Activated CD4-positive, alpha-beta T cell treated with anti-CD3 and anti-CD28 coated beads, Interleukin-2, amount 10 ng/mL, durations not matched to agents 24 days and 14 days (primary cell): Measurements from ENCODE around the gene AGR2. TPM values are rescaled to one million over a fixed set of nuclear protein-coding genes. Genes with fewer than 3 reads are reported as not detected.

Experiments
- DNase-seq: peaks from one replicate; pipeline ENCODE4 v3.0.0; 2022
- H3K27ac Mint-ChIP-seq: one replicate; pipeline ENCODE4 v1.8.0; 2022; ENCODE audit warnings: mild to moderate bottlenecking, mixed read lengths
- H3K27me3 Mint-ChIP-seq: one replicate; pipeline ENCODE4 v1.8.0; 2022; ENCODE audit warnings: mixed read lengths
- H3K36me3 Mint-ChIP-seq: one replicate; pipeline ENCODE4 v1.8.0; 2022; ENCODE audit warnings: low read depth, mild to moderate bottlenecking, mixed read lengths
- H3K4me1 Mint-ChIP-seq: one replicate; pipeline ENCODE4 v1.8.0; 2021; ENCODE audit warnings: mixed read lengths
- H3K4me3 Mint-ChIP-seq: one replicate; pipeline ENCODE4 v1.8.0; 2022; ENCODE audit warnings: mild to moderate bottlenecking, moderate library complexity, mixed read lengths
- H3K9me3 Mint-ChIP-seq: one replicate; pipeline ENCODE4 v1.8.0; 2021; ENCODE audit warnings: mixed read lengths
- intact Hi-C: fragments of 100-400 bp; cut with micrococcal nuclease; formaldehyde crosslinking; loops from one replicate; pipeline ENCODE4 v1.15.1; 2023
- total RNA-seq: library from RNA; stranded (reverse); gene quantifications from 2 replicates; pipeline ENCODE4 v1.2.3, GENCODE V29; 2022

Gene AGR2
- total RNA-seq, 1 donor from 2014 or later, result not detected

DNA sequence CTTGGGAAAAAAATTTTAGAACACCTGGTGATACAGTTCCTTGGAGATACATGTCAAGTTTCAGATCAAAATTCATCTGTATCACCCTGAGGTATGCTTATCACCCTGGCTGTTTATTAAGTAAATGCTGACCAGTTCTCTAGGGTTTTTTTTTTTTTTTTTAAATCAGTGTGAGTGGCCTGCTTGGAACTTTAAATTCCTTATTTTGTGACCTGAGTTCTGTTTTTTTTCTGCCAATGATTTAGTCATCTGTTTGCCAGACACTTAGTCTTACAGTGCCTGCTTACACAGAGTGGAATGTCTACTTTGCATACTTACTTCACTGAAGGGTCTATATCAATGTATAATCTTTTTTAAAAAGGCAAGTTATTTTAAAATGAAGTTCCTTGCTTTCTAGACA lies 49.4 kb downstream of the AGR2 start:
- peaks cover 2% of the 10 kb centered on the region for H3K36me3 Mint-ChIP-seq
- no peak for DNase-seq
- intact Hi-C loops, result loop anchor here (2.0 kb wide), 1 partner anchor 109 kb away; the partner anchor contains the start of gene BZW2
- H3K9me3 Mint-ChIP-seq, result peaks cover 11% of the 10 kb centered on the region
- peaks cover 46% of the 10 kb centered on the region for H3K27me3 Mint-ChIP-seq
- no peak overlapping the region for H3K27ac Mint-ChIP-seq
- H3K4me1 Mint-ChIP-seq, result peaks cover 8% of the 10 kb centered on the region
- no peak overlapping the region for H3K4me3 Mint-ChIP-seq

DNA sequence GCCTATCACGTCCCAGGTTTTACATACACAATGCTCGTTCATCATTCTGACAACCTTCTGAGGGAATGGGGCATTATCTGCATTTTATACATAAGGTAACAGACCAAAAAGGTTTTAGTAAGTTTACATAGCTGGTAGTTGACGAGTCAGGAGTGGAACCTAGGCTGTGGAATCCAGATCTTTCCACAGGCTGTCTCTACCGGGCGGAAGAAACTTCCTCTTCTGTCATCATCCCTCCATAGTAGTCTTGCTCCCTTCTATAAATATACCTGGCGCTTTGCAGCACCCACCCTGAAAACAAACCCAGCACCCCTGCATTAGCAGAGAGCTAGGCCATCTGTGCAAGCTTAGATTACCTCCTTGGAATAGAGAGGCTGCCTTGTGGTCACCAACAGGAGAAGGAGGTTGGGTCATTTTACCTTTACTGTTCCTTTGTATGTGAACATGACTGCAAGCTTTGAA lies 49.9 kb downstream of the AGR2 start:
- Mint-ChIP-seq H3K27me3 (peaks cover 44% of the 10 kb centered on the region), H3K4me3 (peak overlapping the region; percentile 77), H3K9me3 (peaks cover 6% of the 10 kb centered on the region), H3K27ac (no peak overlapping the region), H3K4me1 (peaks cover 8% of the 10 kb centered on the region), H3K36me3 (peaks cover 2% of the 10 kb centered on the region)
- intact Hi-C loops, result loop anchor here (2.0 to 5.0 kb wide), 2 partner anchors 58 to 108 kb away; partner anchors contain the start of gene BZW2
- DNase-seq, result no peak

DNA sequence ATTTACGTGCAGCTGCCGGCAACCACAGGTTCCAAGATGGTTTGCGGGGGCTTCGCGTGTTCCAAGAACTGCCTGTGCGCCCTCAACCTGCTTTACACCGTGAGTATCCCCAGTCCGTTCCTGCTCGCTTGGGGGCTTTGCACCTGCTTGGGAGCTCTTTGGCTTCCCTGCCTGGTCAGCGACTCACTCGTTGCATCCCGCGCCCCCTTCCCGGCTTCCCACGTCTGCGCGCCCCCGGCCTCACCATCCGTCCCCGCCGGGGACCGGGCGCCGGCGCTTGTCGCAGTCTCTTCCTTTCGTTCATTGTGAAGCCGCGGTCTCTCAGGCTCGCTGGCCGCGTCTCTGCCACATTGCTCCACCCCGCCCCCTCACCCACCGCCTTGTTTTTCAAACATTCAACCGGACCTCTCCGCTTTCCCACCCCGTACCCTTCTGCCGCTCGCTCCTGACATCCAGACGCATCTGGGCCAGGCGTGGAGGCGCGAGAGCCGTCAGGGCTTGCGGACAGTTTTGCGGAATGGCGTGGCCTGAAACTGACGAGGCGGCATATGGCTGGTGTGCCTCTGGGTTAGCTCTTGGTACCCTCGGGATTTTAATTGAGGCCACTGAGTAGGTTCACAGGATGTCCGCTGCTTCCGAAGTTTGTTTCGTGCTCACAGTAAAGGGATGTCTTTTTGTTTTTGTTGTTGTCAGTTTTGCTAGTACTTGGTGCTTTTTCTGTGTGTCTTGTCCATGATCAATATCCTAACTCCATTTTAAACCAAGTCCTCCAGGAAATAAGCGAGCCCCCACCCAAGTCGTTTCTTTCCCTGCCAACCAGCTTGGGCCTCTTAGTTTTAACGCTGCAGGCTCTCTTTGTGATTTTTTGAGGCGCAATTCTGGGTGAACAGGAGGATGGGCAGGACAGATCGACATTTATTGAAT lies 50.6 kb downstream of the AGR2 start:
- peaks cover 4% of the 10 kb centered on the region for H3K9me3 Mint-ChIP-seq
- peaks cover 44% of the 10 kb centered on the region for H3K27me3 Mint-ChIP-seq
- intact Hi-C loops, result loop anchor here (2.0 to 5.0 kb wide), 2 partner anchors 57 to 107 kb away; partner anchors contain the start of gene BZW2
- H3K27ac Mint-ChIP-seq, result no peak overlapping the region
- H3K4me1 Mint-ChIP-seq, result peaks cover 8% of the 10 kb centered on the region
- H3K4me3 Mint-ChIP-seq, result peak overlapping the region; percentile 77
- peaks cover 2% of the 10 kb centered on the region for H3K36me3 Mint-ChIP-seq
- DNase-seq, result peak; percentile 67

- H3K36me3 Mint-ChIP-seq, result peaks cover 2% of the 10 kb centered on the region
- H3K27ac Mint-ChIP-seq, result no peak within 1 kb of the TSS
Measured at GRCh38 chr7:16753102-16753931, 51.5 kb downstream of the AGR2 start, which contains the start of gene TSPAN13. Gene TSPAN13, plus strand, starts transcription at chr7:16753755. Its CDS starts 213 bp downstream, at chr7:16753968.

DNA sequence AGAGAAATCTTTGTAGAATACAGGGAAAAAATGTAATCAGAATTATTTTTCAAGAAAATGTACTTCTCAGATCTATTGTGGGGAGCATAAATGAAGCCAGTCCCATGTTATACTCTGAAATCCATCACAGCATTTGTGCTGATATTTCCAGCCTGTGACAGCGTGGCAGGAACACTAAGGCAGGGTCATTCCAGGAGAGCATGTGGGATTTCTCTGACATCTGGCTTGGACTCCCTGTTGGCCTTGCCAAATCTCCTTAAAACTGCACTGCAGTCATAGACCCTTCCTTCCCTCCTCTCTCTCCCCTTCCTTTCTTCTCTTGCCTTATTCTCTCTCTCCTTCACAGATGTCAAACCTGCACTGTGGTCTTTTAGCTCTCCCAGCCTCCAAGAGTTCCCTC lies 57.7 kb downstream of the AGR2 start:
- no peaks in the 10 kb centered on the region for H3K4me1 Mint-ChIP-seq
- no peaks in the 10 kb centered on the region for H3K9me3 Mint-ChIP-seq
- H3K36me3 Mint-ChIP-seq, result no peaks in the 10 kb centered on the region
- H3K4me3 Mint-ChIP-seq, result no peak overlapping the region
- intact Hi-C loops, result no loop called here
- no peak for DNase-seq
- H3K27me3 Mint-ChIP-seq, result peaks cover 10% of the 10 kb centered on the region
- H3K27ac Mint-ChIP-seq, result no peak overlapping the region

More at GRCh38 chr7:16753102-16753931, 51.5 kb downstream of the AGR2 start, which contains the start of gene TSPAN13:
- H3K4me1 Mint-ChIP-seq, result peaks cover 8% of the 10 kb centered on the region
- H3K9me3 Mint-ChIP-seq, result peaks cover 4% of the 10 kb centered on the region
- intact Hi-C loops, result loop anchor here (5.0 kb wide), 1 partner anchor 56 kb away; no protein-coding TSS in a partner anchor
- H3K27me3 Mint-ChIP-seq, result peaks cover 44% of the 10 kb centered on the region
- peak; percentile 90 for DNase-seq
- H3K4me3 Mint-ChIP-seq, result peak within 1 kb of the TSS; percentile 77

GRCh38 chr7:16745645-16746044 lies 59.2 kb downstream of the AGR2 start:
- H3K27me3 Mint-ChIP-seq, result peaks cover 1% of the 10 kb centered on the region
- H3K4me3 Mint-ChIP-seq, result no peak overlapping the region
- DNase-seq, result no peak
- no peaks in the 10 kb centered on the region for H3K9me3 Mint-ChIP-seq
- peaks cover 2% of the 10 kb centered on the region for H3K4me1 Mint-ChIP-seq
- no peak overlapping the region for H3K27ac Mint-ChIP-seq
- intact Hi-C loops, result no loop called here
- H3K36me3 Mint-ChIP-seq, result no peaks in the 10 kb centered on the region

DNA sequence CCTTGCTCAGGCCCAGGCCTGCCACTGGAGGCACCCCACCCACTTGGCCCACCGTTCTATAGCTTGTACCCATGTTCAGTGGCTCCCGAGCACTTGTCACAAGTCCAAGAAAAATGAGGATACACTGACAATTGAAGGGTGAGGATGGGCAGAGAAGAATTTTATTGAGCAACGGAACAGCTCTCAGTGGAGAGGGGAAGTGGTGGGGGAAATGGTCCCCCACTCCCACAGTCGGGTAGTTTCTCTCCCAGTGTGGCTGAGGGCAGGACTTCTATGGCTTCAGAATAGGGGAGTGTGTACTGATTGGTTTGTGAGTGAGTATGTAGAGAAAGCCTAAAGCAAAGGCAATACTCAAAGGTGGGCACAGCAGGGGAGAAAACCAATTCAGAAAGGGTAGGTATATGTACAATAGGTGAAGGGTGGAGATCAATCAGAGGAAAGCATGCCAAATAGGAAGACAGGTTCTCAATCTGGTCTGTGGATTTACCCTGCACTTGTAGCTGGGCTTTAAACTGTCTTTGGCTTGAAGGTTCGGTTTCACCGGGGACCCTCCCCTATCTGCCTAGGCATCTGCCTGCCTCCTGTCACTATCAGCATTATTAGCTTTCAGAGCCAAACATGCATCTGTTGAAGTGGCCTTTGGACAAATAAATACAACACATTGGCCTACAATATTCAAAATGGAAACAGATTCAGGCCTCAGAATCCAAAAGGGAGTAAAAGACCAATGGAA lies 60.1 kb downstream of the AGR2 start:
- intact Hi-C loops, result no loop called here
- peaks cover 6% of the 10 kb centered on the region for H3K4me1 Mint-ChIP-seq
- no peaks in the 10 kb centered on the region for H3K27me3 Mint-ChIP-seq
- no peak overlapping the region for H3K27ac Mint-ChIP-seq
- H3K4me3 Mint-ChIP-seq, result no peak overlapping the region
- H3K9me3 Mint-ChIP-seq, result no peaks in the 10 kb centered on the region
- DNase-seq, result peak; percentile 48
- no peaks in the 10 kb centered on the region for H3K36me3 Mint-ChIP-seq

DNA sequence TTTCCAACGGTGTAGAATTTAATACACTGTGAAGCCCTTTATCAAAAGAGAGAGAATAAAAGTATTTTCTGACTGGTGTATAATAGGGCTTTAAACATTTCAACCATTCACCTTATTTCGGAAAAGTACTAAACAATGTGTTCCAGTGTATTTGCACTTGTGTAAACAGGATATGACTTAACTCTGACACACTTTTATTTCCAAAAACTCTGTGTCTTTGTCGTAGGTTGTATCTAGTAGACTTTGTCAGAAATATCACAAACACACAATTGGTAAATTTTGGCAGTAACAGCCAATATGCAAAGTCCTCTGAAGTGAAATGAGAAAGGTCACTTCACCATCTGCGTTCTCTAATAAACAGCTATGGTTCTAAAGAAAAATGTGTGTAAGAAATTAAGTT lies 61.6 kb downstream of the AGR2 start:
- intact Hi-C loops, result no loop called here

DNA sequence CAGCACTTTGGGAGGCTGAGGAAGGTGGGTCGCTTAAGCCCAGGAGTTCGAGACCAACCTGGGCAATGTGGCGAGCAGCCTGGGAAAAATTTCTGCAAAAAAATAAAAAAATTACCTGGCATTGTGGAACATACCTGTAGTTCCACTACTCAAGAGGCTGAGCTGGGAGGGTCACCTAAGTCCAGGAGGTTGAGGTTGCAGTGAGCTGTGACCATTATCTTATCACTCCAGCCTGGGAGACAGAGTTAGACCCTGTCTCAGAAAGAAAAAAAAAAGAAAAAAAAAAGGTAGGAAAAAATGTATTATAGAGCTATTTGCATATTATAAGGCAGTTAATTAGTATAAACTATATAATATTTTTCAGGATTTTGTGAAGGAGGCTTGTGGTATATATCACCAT lies 62.3 kb downstream of the AGR2 start:
- Mint-ChIP-seq H3K27me3 (peaks cover 2% of the 10 kb centered on the region), H3K4me1 (peaks cover 6% of the 10 kb centered on the region), H3K4me3 (no peak overlapping the region), H3K9me3 (no peaks in the 10 kb centered on the region), H3K27ac (no peak overlapping the region), H3K36me3 (no peaks in the 10 kb centered on the region)
- intact Hi-C loops, result no loop called here
- peak; percentile 33 for DNase-seq

More for the DNA sequence above, 61.6 kb downstream of the AGR2 start:
- Mint-ChIP-seq H3K4me3 (no peak overlapping the region), H3K27ac (no peak overlapping the region), H3K4me1 (peaks cover 6% of the 10 kb centered on the region), H3K9me3 (no peaks in the 10 kb centered on the region), H3K36me3 (no peaks in the 10 kb centered on the region), H3K27me3 (peaks cover 2% of the 10 kb centered on the region)
- DNase-seq, result no peak

Other genes with a start within 250 kb of the AGR2 start
- 8.0 and 8.7 TPM in 2 replicates for gene ANKMY2, start 159.2 kb downstream of the AGR2 start, total RNA-seq
- gene BZW2, start 158.8 kb downstream of the AGR2 start, total RNA-seq, result 104 and 113 TPM in 2 replicates
- 0.91 and 1.1 TPM in 2 replicates for gene TSPAN13, start 51.2 kb downstream of the AGR2 start, total RNA-seq
- gene AGR3, start 77.0 kb upstream of the AGR2 start, total RNA-seq, result not detected in 2 replicates